ENCODE measurements around the gene AATK.

- TF ChIP-seq POLR2A (IDR thresholded peaks at IDR 0.05) (no peak), CTCF (IDR thresholded peaks at IDR 0.05) (no peak)
Observed at GRCh38 chr17:81129711-81130367, 36.2 kb downstream of the AATK start.

Data from tibial nerve (tissue), 3 donors.